ENCODE measurements around the gene FES.
"Not testable (repeated sequence)": the region's sequence is repeated elsewhere in the genome, so short reads cannot be mapped to it uniquely, and the experiment has no call there.

The FES gene

GRCh38 chr15:90917569-90917968 lies 33.3 kb downstream of the FES start:
- TF ChIP-seq CTCF (conservative IDR thresholded peaks at IDR 0.05) = no peak

GRCh38 chr15:90918034-90918788 lies 33.9 kb downstream of the FES start:
- no peak for TF ChIP-seq CTCF (conservative IDR thresholded peaks at IDR 0.05)
- no peak overlapping the region for H3K27ac ChIP-seq

More at GRCh38 chr15:90917569-90917968, 33.3 kb downstream of the FES start:
- no peak overlapping the region for H3K27ac ChIP-seq

GRCh38 chr15:90918835-90919234 lies 34.5 kb downstream of the FES start:
- no peak for TF ChIP-seq CTCF (conservative IDR thresholded peaks at IDR 0.05)
- H3K27ac ChIP-seq = no peak overlapping the region

GRCh38 chr15:90921887-90922286 lies 37.6 kb downstream of the FES start:
- H3K27ac ChIP-seq = no peak overlapping the region
- TF ChIP-seq CTCF (conservative IDR thresholded peaks at IDR 0.05) = no peak

GRCh38 chr15:90922712-90923322 lies 38.5 kb downstream of the FES start:
- not testable (repeated sequence) for H3K27ac ChIP-seq

GRCh38 chr15:90924375-90924774 lies 40.1 kb downstream of the FES start:
- TF ChIP-seq CTCF (conservative IDR thresholded peaks at IDR 0.05) = no peak
- no peak overlapping the region for H3K27ac ChIP-seq

- not testable (repeated sequence) for H3K27ac ChIP-seq
Measured at GRCh38 chr15:90926766-90927165, 42.5 kb downstream of the FES start.

GRCh38 chr15:90928106-90928505 lies 43.8 kb downstream of the FES start:
- H3K27ac ChIP-seq = not testable (repeated sequence)

GRCh38 chr15:90929246-90930019 lies 45.1 kb downstream of the FES start:
- H3K27ac ChIP-seq = peak overlapping the region; percentile 94
- TF ChIP-seq CTCF (conservative IDR thresholded peaks at IDR 0.05) = no peak

Measured in VCaP (cell line).